OCI-LY1 (cell line): ENCODE results near the gene KIFAP3.

Experiments used
- H2AFZ ChIP-seq: fragments of 200-600 bp; sonication (generic), shearing (Covaris generic); 2 replicates; pipeline ENCODE4 v1.6.0; 2014; ENCODE audit warnings: antibody characterized with exemption, mild to moderate bottlenecking, low read length
- H3F3A ChIP-seq: fragments of 200-600 bp; sonication (generic), shearing (Covaris generic); 2 replicates; pipeline ENCODE4 v1.6.0; 2014; ENCODE audit warnings: mild to moderate bottlenecking, antibody characterized with exemption, low read length, moderate library complexity; ENCODE audit not compliant: insufficient read depth
- H3K27ac ChIP-seq: fragments of 200-600 bp; sonication (generic); 2 replicates; pipeline ENCODE4 v1.5.1; 2014; ENCODE audit warnings: low read length, mixed run types, mild to moderate bottlenecking, low read depth; ENCODE audit not compliant: poor library complexity, severe bottlenecking
- H3K27me3 ChIP-seq: fragments of 200-600 bp; sonication (generic); 2 replicates; pipeline ENCODE4 v1.6.0; 2014; ENCODE audit warnings: antibody characterized with exemption, mild to moderate bottlenecking, low read length, moderate library complexity; ENCODE audit not compliant: insufficient read depth
- H3K36me3 ChIP-seq: fragments of 200-600 bp; sonication (generic); 2 replicates; pipeline ENCODE4 v1.6.1; 2014; ENCODE audit warnings: mild to moderate bottlenecking, antibody characterized with exemption, low read length, moderate library complexity, mixed read lengths; ENCODE audit not compliant: insufficient read depth
- H3K4me1 ChIP-seq: fragments of 200-600 bp; sonication (generic); 2 replicates; pipeline ENCODE4 v1.5.1; 2014; ENCODE audit warnings: mild to moderate bottlenecking, low read length, moderate library complexity; ENCODE audit not compliant: insufficient read depth, severe bottlenecking
- H3K4me2 ChIP-seq: fragments of 200-600 bp; sonication (generic), shearing (Covaris generic); 2 replicates; pipeline ENCODE4 v1.6.1; 2014; ENCODE audit warnings: low read length
- H3K4me3 ChIP-seq: fragments of 200-600 bp; sonication (generic); 2 replicates; pipeline ENCODE4 v1.5.1; 2014; ENCODE audit warnings: low read length, low read depth, mild to moderate bottlenecking, mixed read lengths; ENCODE audit not compliant: poor library complexity, severe bottlenecking
- H3K79me2 ChIP-seq: fragments of 200-600 bp; shearing (Covaris generic); 2 replicates; pipeline ENCODE4 v1.6.1; 2016; ENCODE audit warnings: mixed run types, low read length, mixed read lengths; ENCODE audit not compliant: insufficient read depth
- H3K9ac ChIP-seq: fragments of 200-600 bp; sonication (generic), shearing (Covaris generic); 2 replicates; pipeline ENCODE4 v1.6.1; 2014; ENCODE audit warnings: mild to moderate bottlenecking, low read length, mixed read lengths
- H3K9me2 ChIP-seq: fragments of 200-600 bp; sonication (generic), shearing (Covaris generic); 2 replicates; pipeline ENCODE4 v1.6.1; 2014; ENCODE audit warnings: low read depth, mild to moderate bottlenecking, low read length, mixed read lengths
- H3K9me3 ChIP-seq: fragments of 200-600 bp; shearing (Covaris generic); 2 replicates; pipeline ENCODE4 v1.6.1; 2014; ENCODE audit warnings: low read length, mixed read lengths
- H4K20me1 ChIP-seq: fragments of 200-600 bp; sonication (generic), shearing (Covaris generic); 2 replicates; pipeline ENCODE4 v1.6.0; 2016; ENCODE audit warnings: mild to moderate bottlenecking, low read length; ENCODE audit not compliant: insufficient read depth
- CTCF ChIP-seq: fragments of 200-600 bp; sonication (generic), shearing (Covaris generic); IDR thresholded peaks from 2 replicates; pipeline ENCODE4 v1.5.1; 2017; ENCODE audit warnings: mild to moderate bottlenecking, antibody characterized with exemption, low read length, moderate library complexity, mixed read lengths
- EZH2 ChIP-seq: fragments of 200-600 bp; sonication (generic), shearing (Covaris generic); IDR thresholded peaks from 2 replicates; pipeline ENCODE4 v1.8.0; 2017; ENCODE audit warnings: borderline replicate concordance, mixed run types, mild to moderate bottlenecking, antibody characterized with exemption, low read length, moderate library complexity, mixed read lengths

Gene KIFAP3

DNA sequence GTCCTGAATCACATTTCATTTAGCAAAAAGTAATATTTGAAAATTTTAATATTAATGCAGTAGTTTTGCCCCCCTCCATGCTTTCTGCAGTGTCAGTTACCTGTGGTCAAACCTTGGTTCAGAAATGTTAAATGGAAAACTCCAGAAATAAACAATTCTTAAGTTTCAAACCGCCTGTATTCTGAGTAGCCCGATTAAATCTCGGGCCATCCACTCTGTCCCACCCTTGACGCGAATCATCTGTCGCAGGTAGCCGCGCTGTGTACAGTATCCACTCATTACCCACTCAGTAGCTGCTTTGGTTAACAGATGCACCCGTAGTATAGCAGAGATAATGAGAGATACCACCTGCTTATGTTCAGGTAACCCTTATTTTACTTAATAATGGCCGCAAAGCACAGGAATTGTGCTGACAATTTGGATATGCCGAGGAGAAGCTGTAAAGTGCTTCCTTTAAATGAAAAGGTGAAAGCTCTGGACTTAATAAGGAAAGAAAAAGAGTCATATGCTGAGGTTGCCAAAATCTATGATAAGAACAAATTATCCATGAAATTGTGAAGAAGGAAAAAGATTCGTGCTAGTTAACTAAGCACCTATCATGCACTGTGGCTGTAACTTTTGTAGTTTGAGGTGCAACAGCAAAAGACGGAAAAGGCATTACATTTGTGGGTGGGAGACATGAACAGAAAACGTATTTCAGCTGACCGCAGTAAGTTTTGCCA, 179.9 kb downstream of the KIFAP3 start:
- no peaks in the 10 kb centered on the region for H3K9me3 ChIP-seq
- peak overlapping the region; percentile 59; the same call in 1 of the 2 replicates for H2AFZ ChIP-seq
- H3K27me3 ChIP-seq: no peaks in the 10 kb centered on the region
- no peaks in the 10 kb centered on the region for H4K20me1 ChIP-seq
- TF ChIP-seq EZH2 (no peak), CTCF (no peak)
- peak overlapping the region; percentile 94 for H3K9ac ChIP-seq
- H3K9me2 ChIP-seq: no peaks in the 10 kb centered on the region
- peaks cover 38% of the 10 kb centered on the region for H3K4me1 ChIP-seq
- H3K4me2 ChIP-seq: peak overlapping the region; percentile 86
- peak overlapping the region; percentile 89 for H3K4me3 ChIP-seq
- H3K27ac ChIP-seq: peak overlapping the region; percentile 87
- peaks cover 21% of the 10 kb centered on the region for H3K79me2 ChIP-seq
- H3F3A ChIP-seq: no peaks in the 10 kb centered on the region
- H3K36me3 ChIP-seq: no peaks in the 10 kb centered on the region

- Histone ChIP-seq H3K27me3 (no peaks in the 10 kb centered on the region), H4K20me1 (no peaks in the 10 kb centered on the region), H3K79me2 (peaks cover 27% of the 10 kb centered on the region), H3K9me2 (no peaks in the 10 kb centered on the region), H3K4me1 (peaks cover 41% of the 10 kb centered on the region), H3K4me2 (peak within 1 kb of the TSS; percentile 86), H3K9ac (peak within 1 kb of the TSS; percentile 94), H3F3A (no peaks in the 10 kb centered on the region), H3K9me3 (no peaks in the 10 kb centered on the region), H2AFZ (peak within 1 kb of the TSS; percentile 59; the same call in 1 of the 2 replicates), H3K4me3 (peak within 1 kb of the TSS; percentile 89), H3K36me3 (no peaks in the 10 kb centered on the region), H3K27ac (peak within 1 kb of the TSS; percentile 87)
- no peak for TF ChIP-seq EZH2
- TF ChIP-seq CTCF: no peak
Observed at GRCh38 chr1:169893645-169894423, 180.7 kb downstream of the KIFAP3 start, which contains the start of gene SCYL3. Gene SCYL3, minus strand, starts transcription at chr1:169893896. Its CDS starts 5,056 bp downstream, at chr1:169888840.

GRCh38 chr1:169892927-169893644, 181.4 kb downstream of the KIFAP3 start:
- Histone ChIP-seq H3F3A (no peaks in the 10 kb centered on the region), H2AFZ (no peak overlapping the region), H4K20me1 (no peaks in the 10 kb centered on the region), H3K27me3 (no peaks in the 10 kb centered on the region), H3K4me3 (peak overlapping the region; percentile 89), H3K9me2 (no peaks in the 10 kb centered on the region), H3K4me1 (peaks cover 41% of the 10 kb centered on the region), H3K27ac (peak overlapping the region; percentile 83), H3K4me2 (peak overlapping the region; percentile 86), H3K9ac (peak overlapping the region; percentile 94), H3K36me3 (peaks cover 7% of the 10 kb centered on the region), H3K79me2 (peaks cover 27% of the 10 kb centered on the region), H3K9me3 (no peaks in the 10 kb centered on the region)
- TF ChIP-seq EZH2: no peak
- TF ChIP-seq CTCF: no peak
